DMS79 (cell line): ENCODE results near the gene PAX7.

Experiments used
- DNase-seq: peaks from one replicate; lab custom pipeline; 2025; lab: John Stamatoyannopoulos, UW

PAX7 gene

GRCh38 chr1:18618546-18619466 is 11.8 kb upstream of the PAX7 start:
- DNase-seq: no peak

GRCh38 chr1:18619467-18619835 is 11.2 kb upstream of the PAX7 start:
- no peak for DNase-seq

GRCh38 chr1:18628511-18628910 is 2.1 kb upstream of the PAX7 start:
- DNase-seq: no peak

GRCh38 chr1:18629659-18630510 is 761 bp upstream of the PAX7 start:
- DNase-seq: no peak

GRCh38 chr1:18631496-18632217 is 1.0 kb downstream of the PAX7 start:
- no peak for DNase-seq

GRCh38 chr1:18632218-18632588 is 1.6 kb downstream of the PAX7 start:
- DNase-seq: no peak

GRCh38 chr1:18632783-18633421 is 2.3 kb downstream of the PAX7 start:
- peak; percentile 85 for DNase-seq

- no peak for DNase-seq
Observed at GRCh38 chr1:18633422-18634155, 2.9 kb downstream of the PAX7 start.

GRCh38 chr1:18634276-18634675 is 3.6 kb downstream of the PAX7 start:
- DNase-seq: no peak

GRCh38 chr1:18635070-18635577 is 4.5 kb downstream of the PAX7 start:
- DNase-seq: no peak

GRCh38 chr1:18635891-18636595 is 5.4 kb downstream of the PAX7 start:
- DNase-seq: no peak

- no peak for DNase-seq
Observed at GRCh38 chr1:18636596-18637508, 6.2 kb downstream of the PAX7 start.

- DNase-seq: no peak
Observed at GRCh38 chr1:18637511-18637960, 6.9 kb downstream of the PAX7 start.

- DNase-seq: no peak
Observed at GRCh38 chr1:18637962-18638834, 7.6 kb downstream of the PAX7 start.

GRCh38 chr1:18638835-18639364 is 8.3 kb downstream of the PAX7 start:
- DNase-seq: no peak

- no peak for DNase-seq
Observed at GRCh38 chr1:18639368-18640055, 8.9 kb downstream of the PAX7 start.
